Measurements from ENCODE around the gene HEATR3.
"Not testable (repeated sequence)": the region's sequence is repeated elsewhere in the genome, so short reads cannot be mapped to it uniquely, and the experiment has no call there.

The HEATR3 gene

GRCh38 chr16:50099957-50100648, 34.3 kb downstream of the HEATR3 start:
- in situ Hi-C loops (cut with HindIII; ENCODE audit: low sequenced_read_pairs) = no loop called here

GRCh38 chr16:50102051-50102746, 36.4 kb downstream of the HEATR3 start:
- in situ Hi-C loops (cut with HindIII; ENCODE audit: low sequenced_read_pairs) = no loop called here

- in situ Hi-C loops (cut with HindIII; ENCODE audit: low sequenced_read_pairs) = no loop called here
These were observed 38.0 kb downstream of the HEATR3 start for GRCh38 chr16:50103764-50104163.

- in situ Hi-C loops (cut with HindIII; ENCODE audit: low sequenced_read_pairs) = no loop called here
These were observed 48.8 kb downstream of the HEATR3 start for GRCh38 chr16:50114357-50115129.

GRCh38 chr16:50120711-50121110, 54.9 kb downstream of the HEATR3 start:
- in situ Hi-C loops (cut with HindIII; ENCODE audit: low sequenced_read_pairs) = no loop called here

GRCh38 chr16:50121278-50121677, 55.5 kb downstream of the HEATR3 start:
- in situ Hi-C loops (cut with HindIII; ENCODE audit: low sequenced_read_pairs) = no loop called here

- in situ Hi-C loops (cut with HindIII; ENCODE audit: low sequenced_read_pairs) = no loop called here
These were observed 56.1 kb downstream of the HEATR3 start for GRCh38 chr16:50121721-50122445.

- in situ Hi-C loops (cut with HindIII; ENCODE audit: low sequenced_read_pairs) = no loop called here
These were observed 57.6 kb downstream of the HEATR3 start for GRCh38 chr16:50123417-50123816.

GRCh38 chr16:50124769-50125168, 59.0 kb downstream of the HEATR3 start:
- in situ Hi-C loops (cut with HindIII; ENCODE audit: low sequenced_read_pairs) = no loop called here

- in situ Hi-C loops (cut with HindIII; ENCODE audit: low sequenced_read_pairs) = no loop called here
These were observed 60.4 kb downstream of the HEATR3 start for GRCh38 chr16:50126183-50126582.

- in situ Hi-C loops (cut with HindIII; ENCODE audit: low sequenced_read_pairs) = not testable (repeated sequence)
These were observed 66.8 kb downstream of the HEATR3 start for GRCh38 chr16:50132571-50132970.

GRCh38 chr16:50133214-50133613, 67.4 kb downstream of the HEATR3 start:
- in situ Hi-C loops (cut with HindIII; ENCODE audit: low sequenced_read_pairs) = no loop called here

- in situ Hi-C loops (cut with HindIII; ENCODE audit: low sequenced_read_pairs) = no loop called here
These were observed 70.6 kb downstream of the HEATR3 start for GRCh38 chr16:50136399-50136798.

- in situ Hi-C loops (cut with HindIII; ENCODE audit: low sequenced_read_pairs) = no loop called here
These were observed 71.5 kb downstream of the HEATR3 start for GRCh38 chr16:50137268-50137667.

GRCh38 chr16:50139580-50139979, 73.8 kb downstream of the HEATR3 start:
- in situ Hi-C loops (cut with HindIII; ENCODE audit: low sequenced_read_pairs) = no loop called here

- in situ Hi-C loops (cut with HindIII; ENCODE audit: low sequenced_read_pairs) = no loop called here
These were observed 78.4 kb downstream of the HEATR3 start for GRCh38 chr16:50144211-50144610.

GRCh38 chr16:50146479-50147435, 81.0 kb downstream of the HEATR3 start:
- in situ Hi-C loops (cut with HindIII; ENCODE audit: low sequenced_read_pairs) = no loop called here

GRCh38 chr16:50151322-50151721, 85.6 kb downstream of the HEATR3 start:
- in situ Hi-C loops (cut with HindIII; ENCODE audit: low sequenced_read_pairs) = no loop called here

- in situ Hi-C loops (cut with HindIII; ENCODE audit: low sequenced_read_pairs) = no loop called here
These were observed 86.0 kb downstream of the HEATR3 start for GRCh38 chr16:50151756-50152155.

GRCh38 chr16:50152351-50152806, 86.6 kb downstream of the HEATR3 start:
- in situ Hi-C loops (cut with HindIII; ENCODE audit: low sequenced_read_pairs) = no loop called here

All from DLD1 (cell line).